Body of pancreas (tissue), 4 donors: ENCODE data around the gene IGFBP3. TPM values are rescaled to one million over a fixed set of nuclear protein-coding genes. Genes with fewer than 3 reads are reported as not detected.
"Not testable (repeated sequence)": the region's sequence is repeated elsewhere in the genome, so short reads cannot be mapped to it uniquely, and the experiment has no call there.

Experiments
- ATAC-seq: fragments of 150-250 bp; one replicate; pipeline ENCODE4 v1.9.1; 2016
- DNase-seq, 4 donors: peaks; one replicate each; pipeline ENCODE4 v3.0.0-alpha.2; 2019
- H3K27ac ChIP-seq, 4 donors: fragments of 200-600 bp; sonication (generic); 1 replicate in 3 of 4; 2 replicates in 1 of 4; pipeline versions ENCODE4 v1.5.1 to v1.6.1; 2016 to 2019; ENCODE audit warnings: mild to moderate bottlenecking in 1 of 4, mixed read lengths in 1 of 4, moderate library complexity in 1 of 4
- H3K27me3 ChIP-seq, 2 donors: fragments of 200-600 bp; sonication (generic); one replicate each; pipeline ENCODE4 v1.6.0; 2016; ENCODE audit warnings: mild to moderate bottlenecking in 1 of 2
- H3K36me3 ChIP-seq, 2 donors: fragments of 200-600 bp; sonication (generic); replicated peaks in 1 of 2; 2 replicates each; pipeline ENCODE4 v1.5.1; 2016; ENCODE audit warnings: low read depth in 2 of 2; ENCODE audit not compliant: insufficient read depth in 1 of 2
- H3K4me1 ChIP-seq: fragments of 200-600 bp; sonication (generic); one replicate; pipeline ENCODE4 v1.6.0; 2016
- H3K4me3 ChIP-seq, 2 donors: fragments of 200-600 bp; sonication (generic); 1 replicate in 1 of 2; 2 replicates in 1 of 2; pipeline ENCODE4 v1.5.1; 2016 to 2019
- H3K9me3 ChIP-seq, 3 donors: fragments of 200-600 bp; sonication (generic); 1 replicate in 2 of 3; 2 replicates in 1 of 3; pipeline ENCODE4 v1.5.1; 2016
- CTCF ChIP-seq, 7 experiments: fragments of 450-650 bp in 4 of 7; fragments of 200-600 bp in 3 of 7; sonication (generic) in 3 of 7; IDR thresholded peaks; one replicate each; pipeline ENCODE4 v1.5.1; 2016 to 2019; ENCODE audit warnings: antibody characterized with exemption in 7 of 7
- POLR2A ChIP-seq, 3 donors: fragments of 450-650 bp; IDR thresholded peaks; one replicate each; pipeline ENCODE4 v1.6.1; 2016; ENCODE audit warnings: antibody characterized with exemption in 3 of 3, mild to moderate bottlenecking in 2 of 3
- WGBS, 2 donors: methylation state at CpG; one replicate each; pipeline ENCODE4 v1.1.5; 2017; 5-methylcytosine and 5-hydroxymethylcytosine counted together
- intact Hi-C: fragments of 100-400 bp; cut with DNase I; formaldehyde crosslinking; loops from one replicate; pipeline ENCODE4 v1.15.1; 2023
- total RNA-seq, 2 donors: library from RNA; depleted of rRNA; stranded (reverse); fragments of >200 nt; gene quantifications; one replicate each; pipeline ENCODE4 v1.1.0, GENCODE V29; 2016

Gene IGFBP3
- total RNA-seq, 2 donors from 2014 or later: 100 to 405 TPM

- intact Hi-C loops: no loop called here
- no peaks in the 10 kb centered on the region for H3K27me3 ChIP-seq
- no peaks in the 10 kb centered on the region for H3K36me3 ChIP-seq
- TF ChIP-seq POLR2A (IDR thresholded peaks at IDR 0.05): no peak
- no peak for TF ChIP-seq CTCF (IDR thresholded peaks at IDR 0.05)
- 90% methylated on average over 6 of the region's 6 CpGs for WGBS, 2 donors
- ATAC-seq (no peak), DNase-seq (no peak)
- H3K4me1 ChIP-seq: no peaks in the 10 kb centered on the region
- H3K4me3 ChIP-seq: no peak overlapping the region
- no peaks in the 10 kb centered on the region for H3K9me3 ChIP-seq
- H3K27ac ChIP-seq: no peak overlapping the region
These were observed 23.0 kb upstream of the IGFBP3 start for GRCh38 chr7:45944058-45944457.

GRCh38 chr7:45940939-45941338, 19.9 kb upstream of the IGFBP3 start:
- no peak for DNase-seq
- no peak overlapping the region for H3K4me3 ChIP-seq

GRCh38 chr7:45940237-45940781, 19.2 kb upstream of the IGFBP3 start:
- DNase-seq, intact Hi-C loops, H3K4me3 ChIP-seq, H3K36me3 ChIP-seq, H3K27me3 ChIP-seq, H3K9me3 ChIP-seq, H3K4me1 ChIP-seq, ATAC-seq, H3K27ac ChIP-seq: not testable (repeated sequence)
- WGBS, 2 donors: 67 to 90% methylated on average over 14 of the region's 14 CpGs

More at GRCh38 chr7:45940939-45941338, 19.9 kb upstream of the IGFBP3 start:
- Histone ChIP-seq H3K27ac (no peak overlapping the region), H3K27me3 (no peaks in the 10 kb centered on the region), H3K9me3 (no peaks in the 10 kb centered on the region), H3K36me3 (no peaks in the 10 kb centered on the region), H3K4me1 (no peaks in the 10 kb centered on the region)
- intact Hi-C loops: no loop called here
- TF ChIP-seq CTCF (IDR thresholded peaks at IDR 0.05): no peak
- no peak for TF ChIP-seq POLR2A (IDR thresholded peaks at IDR 0.05)
- ATAC-seq: no peak
- 37 to 49% methylated on average over 7 of the region's 7 CpGs for WGBS, 2 donors

GRCh38 chr7:45939574-45939973, 18.5 kb upstream of the IGFBP3 start:
- 71 to 84% methylated on average over 11 of the region's 11 CpGs for WGBS, 2 donors
- H3K4me1 ChIP-seq: no peaks in the 10 kb centered on the region
- no peak overlapping the region for H3K4me3 ChIP-seq
- H3K9me3 ChIP-seq: no peaks in the 10 kb centered on the region
- no peaks in the 10 kb centered on the region for H3K27me3 ChIP-seq
- DNase-seq (no peak), ATAC-seq (no peak)
- intact Hi-C loops: no loop called here
- TF ChIP-seq CTCF (IDR thresholded peaks at IDR 0.05): no peak
- no peak for TF ChIP-seq POLR2A (IDR thresholded peaks at IDR 0.05)
- no peak overlapping the region for H3K27ac ChIP-seq
- no peaks in the 10 kb centered on the region for H3K36me3 ChIP-seq

- Histone ChIP-seq H3K4me3 (no peak overlapping the region), H3K27me3 (no peaks in the 10 kb centered on the region), H3K27ac (no peak overlapping the region), H3K9me3 (no peaks in the 10 kb centered on the region), H3K4me1 (no peaks in the 10 kb centered on the region), H3K36me3 (no peaks in the 10 kb centered on the region)
- ATAC-seq (peak; percentile 50), DNase-seq (no peak)
- intact Hi-C loops: no loop called here
- 65 to 78% methylated on average over 22 of the region's 22 CpGs for WGBS, 2 donors
- TF ChIP-seq POLR2A (IDR thresholded peaks at IDR 0.05): no peak
- TF ChIP-seq CTCF (IDR thresholded peaks at IDR 0.05): peak in 5 of 7 experiments; percentile 11 to 33 (median 20)
These were observed 17.7 kb upstream of the IGFBP3 start for GRCh38 chr7:45938626-45939302.
